HG02588 (cell line): ENCODE measurements around the gene ARID4A.
"Not testable (repeated sequence)": the region's sequence is repeated elsewhere in the genome, so short reads cannot be mapped to it uniquely, and the experiment has no call there.

Source experiments
- ATAC-seq: cut with Tn5 transposase; IDR thresholded peaks from one replicate; pipeline ENCODE4 v1.9.1; 2021; ENCODE audit warnings: mild to moderate bottlenecking, moderate library complexity; ENCODE audit not compliant: unreplicated experiment

The ARID4A gene

DNA sequence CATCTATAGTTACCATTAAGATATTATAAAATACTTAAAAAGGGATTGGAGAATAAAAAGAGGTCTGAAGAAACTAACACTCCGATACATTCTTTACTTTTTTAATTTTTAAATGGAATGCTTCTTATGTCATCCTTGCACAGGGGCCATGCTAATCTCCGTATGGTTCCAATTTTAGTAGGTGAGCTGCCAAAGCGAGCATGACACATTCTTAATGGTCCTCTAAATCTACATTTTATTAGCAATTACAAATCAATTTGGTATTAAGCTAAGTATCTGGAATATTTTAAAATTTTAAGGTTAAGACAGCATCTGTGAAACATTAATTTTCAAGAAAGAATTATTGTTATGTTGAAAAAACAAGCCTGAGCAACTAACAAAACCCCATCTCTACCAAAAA lies 6.2 kb upstream of the ARID4A start:
- ATAC-seq = no peak

DNA sequence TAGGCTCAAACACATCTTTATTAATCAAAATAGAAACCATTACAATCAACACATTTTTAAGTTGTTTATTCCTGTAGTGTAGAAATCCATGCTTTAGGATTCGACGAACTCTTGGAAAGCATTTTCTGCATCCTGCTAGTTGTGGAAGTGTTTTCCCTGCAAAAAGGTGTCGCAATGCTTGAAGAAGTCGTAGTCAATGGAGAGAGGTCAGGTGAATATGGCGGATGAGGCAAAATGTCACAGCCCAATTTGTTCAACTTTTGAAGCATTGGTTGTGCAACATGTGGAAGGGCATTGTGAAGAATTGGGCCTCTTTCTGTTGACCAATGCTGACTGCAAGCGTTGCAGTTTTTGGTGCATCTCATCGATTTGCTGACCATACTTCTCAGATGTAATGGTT lies 4.2 kb upstream of the ARID4A start:
- no peak for ATAC-seq

DNA sequence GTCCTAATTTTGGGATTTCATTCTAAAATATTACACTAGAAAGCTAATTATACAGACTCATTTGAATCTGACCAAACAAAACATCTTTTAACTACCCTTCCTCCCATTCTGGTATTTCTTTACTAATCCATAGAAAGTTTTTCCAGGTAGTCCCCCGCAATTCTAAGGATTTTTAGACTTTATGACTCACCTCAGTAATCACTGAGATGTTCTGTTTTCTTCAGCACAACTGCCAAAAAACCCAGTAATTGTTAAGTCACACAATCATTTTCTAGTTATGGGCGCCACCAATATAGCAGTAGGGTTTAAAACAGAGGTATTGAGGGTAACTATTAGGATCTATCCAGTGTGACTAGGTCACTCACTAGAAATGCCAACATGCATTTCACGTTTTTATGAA lies 1.6 kb upstream of the ARID4A start:
- no peak for ATAC-seq

DNA sequence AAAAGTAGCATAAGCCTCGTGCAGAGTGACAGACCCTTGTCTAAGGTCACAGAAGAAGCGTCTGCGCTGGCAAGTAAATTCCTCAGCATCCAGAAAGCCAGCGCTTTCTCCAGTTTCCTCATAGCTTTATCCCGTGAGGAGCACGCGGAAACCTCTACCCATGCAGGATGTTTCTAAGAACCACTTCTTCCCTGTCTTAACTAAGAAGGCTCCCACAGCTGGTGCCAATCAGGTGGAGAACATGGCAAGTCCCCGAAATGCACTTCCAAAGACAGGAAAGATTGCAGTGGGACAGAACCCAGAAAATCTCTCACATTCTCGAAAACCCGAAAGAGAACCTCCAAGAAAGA lies 968 bp upstream of the ARID4A start:
- ATAC-seq = no peak

DNA sequence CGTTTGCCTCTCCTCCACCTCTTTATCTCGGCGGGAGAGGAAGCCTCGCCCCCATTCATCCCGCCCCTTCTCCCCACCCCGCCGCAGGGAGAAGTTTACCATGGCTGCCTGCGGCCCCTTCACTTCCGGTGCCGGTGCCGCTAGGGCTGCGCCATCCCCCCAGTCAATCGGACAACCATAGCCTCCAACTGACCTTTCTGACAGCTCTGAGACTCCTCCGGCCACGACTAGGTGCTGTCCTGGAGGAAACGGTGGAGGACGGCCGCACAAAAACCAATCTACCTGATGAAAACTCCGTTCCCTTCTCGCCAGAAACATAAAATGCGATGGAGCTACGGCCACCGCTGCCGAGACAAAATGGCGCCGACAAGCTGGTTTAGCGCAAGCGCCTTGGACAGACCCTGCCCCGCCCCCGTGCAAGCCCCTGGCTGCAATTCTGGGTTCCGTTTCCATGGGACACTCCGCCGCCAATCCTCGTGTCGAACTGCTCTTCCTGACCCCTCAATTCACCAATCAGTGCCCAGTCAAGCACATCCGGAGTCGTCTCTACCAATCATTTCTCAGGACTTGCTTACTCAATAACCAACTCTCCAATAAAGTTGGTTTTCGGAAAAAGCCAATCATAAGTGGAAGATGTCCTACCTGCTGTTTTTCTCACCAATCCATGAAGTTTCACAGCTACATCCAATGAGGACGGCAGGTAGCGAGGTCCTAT lies 436 bp upstream of the ARID4A start:
- ATAC-seq = peak; percentile 84

DNA sequence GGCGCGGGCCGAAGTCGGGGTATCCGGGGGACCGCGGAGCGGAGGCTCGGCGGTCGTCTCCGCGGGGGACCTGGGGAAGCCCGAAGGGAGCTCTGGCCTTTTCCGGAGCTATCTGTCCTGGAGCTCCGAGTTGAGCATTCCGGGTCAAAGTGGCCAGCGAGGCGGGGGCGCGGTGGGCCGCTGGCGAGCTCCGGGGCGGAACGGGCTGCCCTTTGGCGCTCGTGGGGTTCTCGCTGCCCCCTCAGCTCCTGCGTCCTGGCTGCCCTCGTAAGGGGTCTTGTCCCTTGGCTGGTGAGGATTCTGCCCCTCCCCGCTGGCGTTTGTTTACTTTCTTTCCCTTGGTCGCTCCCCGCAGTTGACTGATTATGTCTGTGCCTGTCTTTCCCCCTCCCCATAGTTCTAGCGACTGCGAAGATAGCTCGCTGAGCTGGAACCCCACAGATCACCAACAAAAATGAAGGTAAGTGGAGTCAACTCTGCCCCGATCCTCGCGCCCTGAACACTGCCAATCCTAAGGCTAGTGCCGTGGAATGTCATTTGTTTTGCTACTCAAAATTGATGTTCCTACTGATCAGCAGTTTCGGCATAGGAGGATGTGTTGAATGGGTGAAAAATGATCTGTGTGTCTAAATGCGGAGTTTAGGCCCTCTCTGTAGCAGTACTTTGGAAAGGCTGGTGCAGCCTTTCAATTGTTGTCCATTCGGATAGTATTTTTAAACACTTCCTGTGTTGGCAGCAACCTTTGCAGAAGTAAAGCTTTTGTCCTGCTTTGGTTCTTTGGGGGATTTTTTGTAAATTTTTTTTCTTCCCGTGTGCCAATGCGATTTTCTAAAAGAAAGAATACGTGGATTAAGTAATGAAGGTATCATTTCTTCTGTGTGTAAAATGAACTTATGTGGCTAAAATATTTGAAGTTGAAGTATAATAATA lies 1.3 kb downstream of the ARID4A start:
- no peak for ATAC-seq

DNA sequence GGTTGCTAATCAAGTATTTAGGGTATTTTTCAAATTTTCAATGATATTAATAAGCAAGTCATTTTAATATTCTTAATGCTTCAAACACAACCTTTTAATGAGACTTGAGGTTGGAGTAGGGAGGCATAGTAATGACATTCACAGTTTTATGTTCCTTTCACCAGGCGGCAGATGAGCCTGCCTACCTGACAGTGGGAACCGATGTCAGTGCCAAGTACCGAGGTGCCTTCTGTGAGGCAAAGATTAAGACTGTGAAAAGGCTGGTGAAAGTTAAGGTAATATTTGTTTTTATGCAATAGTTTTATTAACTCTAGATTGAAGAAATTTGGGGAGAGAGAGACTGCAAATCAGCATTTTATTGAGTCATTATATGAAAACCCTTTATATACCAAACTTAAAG lies 3.1 kb downstream of the ARID4A start:
- no peak for ATAC-seq

DNA sequence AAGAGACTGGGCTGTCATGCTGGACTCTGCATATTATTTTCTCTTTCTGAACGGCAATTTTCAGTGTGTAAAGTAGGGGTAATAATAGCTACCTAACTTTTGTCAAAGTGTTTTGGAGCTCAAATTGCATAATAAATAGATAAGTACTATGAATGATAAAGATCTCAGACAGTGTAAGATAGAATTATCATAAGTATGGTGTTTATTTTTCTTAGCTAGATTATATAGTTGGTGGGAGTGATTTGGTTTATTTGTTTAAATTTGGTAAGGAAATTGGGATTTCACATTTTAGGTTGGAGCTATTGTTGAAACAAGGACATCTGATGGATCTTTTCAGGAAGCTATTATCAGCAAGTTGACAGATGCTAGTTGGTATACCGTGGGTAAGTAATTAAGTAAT lies 7.4 kb downstream of the ARID4A start:
- no peak for ATAC-seq

DNA sequence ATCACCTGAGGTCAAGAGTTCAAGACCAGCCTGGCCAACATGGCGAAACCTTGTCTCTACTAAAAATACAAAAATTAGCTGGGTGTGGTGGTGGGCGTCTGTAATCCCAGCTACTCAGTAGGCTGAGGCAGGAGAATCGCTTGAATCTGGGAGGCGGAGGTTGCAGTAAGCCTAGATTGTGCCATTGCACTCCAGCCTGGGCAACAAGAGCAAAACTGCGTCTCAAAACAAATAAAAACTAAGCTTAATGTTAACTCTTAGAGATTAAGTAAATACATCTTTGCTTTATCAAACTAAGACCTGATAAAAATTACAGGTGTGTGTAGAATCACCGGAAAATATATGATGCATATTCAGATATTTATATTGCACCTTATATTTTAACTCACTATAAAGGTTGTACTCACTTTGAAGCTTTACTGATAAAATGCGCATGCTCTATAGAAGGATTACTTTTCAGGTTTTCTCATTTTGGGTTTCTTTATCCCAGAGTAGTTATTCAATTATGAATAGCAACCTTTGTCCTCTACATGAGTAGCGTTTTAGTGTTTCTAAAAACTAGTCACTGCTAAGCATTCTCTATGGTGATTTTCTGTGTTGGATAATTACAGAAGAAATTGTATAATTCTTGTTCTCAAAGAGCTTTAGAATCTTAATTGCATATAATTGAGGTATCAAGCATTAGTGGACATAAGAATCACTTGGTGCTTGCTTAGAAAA lies 9.4 kb downstream of the ARID4A start:
- no peak for ATAC-seq

DNA sequence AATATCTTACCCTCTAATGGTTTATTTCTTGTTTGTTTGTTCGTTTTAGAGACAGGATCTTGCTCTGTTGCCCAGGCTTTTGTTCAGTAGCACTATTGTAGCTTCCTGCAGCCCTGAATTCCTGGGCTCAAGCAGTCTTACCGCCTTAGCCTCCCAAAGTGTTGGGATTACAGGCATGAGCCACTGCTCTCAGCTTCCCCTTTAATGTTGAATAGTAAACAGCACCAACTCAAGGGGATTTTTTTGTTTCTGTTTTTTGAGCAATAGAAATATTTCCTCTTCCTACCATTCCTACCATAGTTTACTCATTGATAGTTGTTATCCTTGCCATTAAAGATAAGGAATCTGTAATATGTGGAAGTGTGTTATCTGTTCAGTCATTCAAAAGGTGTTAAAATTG lies 10.7 kb downstream of the ARID4A start:
- ATAC-seq = no peak

DNA sequence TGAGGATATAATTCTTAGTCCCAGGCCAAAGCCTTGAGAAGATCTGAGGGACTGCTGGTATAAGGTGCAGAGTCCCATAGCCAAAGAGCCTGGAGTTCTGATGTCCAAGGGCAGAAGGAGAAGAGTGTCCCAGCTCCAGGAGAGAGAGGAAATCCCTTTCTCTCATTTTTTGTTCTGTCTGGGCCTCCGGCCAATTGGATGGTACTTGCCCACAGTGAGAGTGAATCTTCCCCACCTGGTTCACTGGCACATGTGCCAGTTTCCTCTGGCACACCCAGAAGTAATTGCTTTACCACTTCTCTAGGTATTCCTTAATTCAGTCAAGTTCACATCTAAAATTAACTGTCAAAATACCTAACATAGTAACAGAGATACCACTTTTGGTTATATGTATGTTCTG lies 15.3 kb downstream of the ARID4A start:
- ATAC-seq = no peak

DNA sequence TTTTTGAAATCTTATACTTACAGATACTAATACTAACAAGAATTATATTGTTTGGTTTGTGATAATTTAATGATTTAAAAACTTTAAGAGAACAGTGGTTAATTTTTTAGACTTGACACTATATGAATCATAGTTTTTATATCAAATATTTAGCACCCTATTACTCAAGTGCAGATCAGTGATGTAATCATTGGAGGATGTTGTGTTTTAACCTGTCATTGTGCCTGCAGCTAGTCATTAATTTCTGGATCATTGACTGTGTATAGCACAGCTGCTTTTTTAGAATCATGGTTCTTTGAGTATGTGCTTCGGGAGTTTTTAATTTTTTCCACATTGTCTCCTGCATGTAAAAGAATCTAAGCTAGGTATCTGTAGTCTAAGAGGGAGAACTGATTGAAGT lies 17.3 kb downstream of the ARID4A start:
- no peak for ATAC-seq

DNA sequence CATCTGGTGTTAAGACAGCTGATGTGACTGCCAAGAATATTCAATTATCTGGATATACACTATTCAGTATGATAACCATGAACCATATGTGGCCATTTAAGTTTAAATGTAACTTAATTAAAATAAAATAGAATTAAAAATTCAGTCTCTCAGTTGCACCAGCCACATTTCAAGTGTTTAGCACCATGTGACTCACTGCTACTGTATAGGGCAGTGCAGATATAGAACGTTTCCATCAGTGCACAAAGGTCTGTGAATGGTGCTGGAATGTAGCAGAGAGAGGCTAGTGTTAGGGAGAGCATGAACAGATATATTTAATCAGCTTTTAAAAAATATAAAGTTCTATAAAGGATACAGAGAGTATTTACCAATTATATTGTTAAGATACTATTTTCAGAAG lies 28.7 kb downstream of the ARID4A start:
- ATAC-seq = no peak

DNA sequence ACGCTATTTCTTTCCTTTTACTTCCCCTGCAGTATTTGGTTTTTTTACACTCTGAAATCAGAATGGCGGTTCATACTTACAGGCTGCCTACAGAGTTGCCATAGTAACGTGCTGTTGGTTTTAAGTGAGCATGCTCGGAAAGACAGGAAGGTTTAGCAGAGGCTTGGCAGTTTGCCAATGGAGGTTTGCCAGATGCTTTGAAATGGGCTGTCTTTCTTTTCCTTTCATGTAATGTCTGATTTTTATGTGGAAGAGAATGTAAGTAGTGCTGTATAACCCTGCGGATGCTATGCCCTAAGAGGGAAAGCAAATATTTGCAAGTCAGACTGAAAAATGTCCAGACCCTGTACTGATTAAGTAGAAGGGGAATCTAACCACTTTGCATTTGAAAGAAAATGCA lies 32.8 kb downstream of the ARID4A start:
- peak; percentile 86 for ATAC-seq

DNA sequence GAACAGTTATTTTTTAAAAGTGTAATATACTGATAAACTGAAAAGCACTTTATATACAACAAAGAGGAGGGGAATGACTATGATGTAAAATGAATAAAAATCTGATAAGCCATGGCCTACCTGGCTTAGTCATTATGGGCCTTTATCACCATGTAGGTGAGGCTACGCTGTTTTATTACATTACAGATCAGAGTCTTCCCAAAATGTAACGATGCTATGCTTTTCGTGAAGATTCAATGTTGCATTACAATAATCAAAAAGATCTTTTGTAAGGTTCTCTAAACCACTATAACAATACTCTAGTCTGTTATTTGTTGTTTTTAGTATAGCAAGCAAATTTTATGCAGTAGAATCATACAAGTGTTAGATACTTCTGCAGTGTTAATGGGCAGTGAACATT lies 34.2 kb downstream of the ARID4A start:
- no peak for ATAC-seq

DNA sequence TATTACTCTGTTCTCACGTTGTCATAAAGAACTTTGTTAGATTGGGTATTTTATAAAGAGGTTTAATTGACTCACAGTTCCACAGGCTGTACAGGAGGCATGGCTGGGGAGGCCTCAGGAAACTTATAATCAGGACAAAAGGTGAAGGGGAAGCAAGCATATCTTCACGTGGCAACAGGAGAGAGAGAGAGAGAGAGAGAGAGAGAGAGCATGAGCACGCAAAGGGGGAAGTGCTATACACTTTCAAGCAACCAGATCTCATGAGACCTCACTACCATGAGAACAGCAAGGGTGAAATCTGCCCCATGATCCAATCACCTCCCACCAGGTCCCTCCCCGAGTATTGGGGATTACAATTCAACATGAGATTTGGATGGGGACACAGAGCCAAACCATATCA lies 41.3 kb downstream of the ARID4A start:
- ATAC-seq = not testable (repeated sequence)

DNA sequence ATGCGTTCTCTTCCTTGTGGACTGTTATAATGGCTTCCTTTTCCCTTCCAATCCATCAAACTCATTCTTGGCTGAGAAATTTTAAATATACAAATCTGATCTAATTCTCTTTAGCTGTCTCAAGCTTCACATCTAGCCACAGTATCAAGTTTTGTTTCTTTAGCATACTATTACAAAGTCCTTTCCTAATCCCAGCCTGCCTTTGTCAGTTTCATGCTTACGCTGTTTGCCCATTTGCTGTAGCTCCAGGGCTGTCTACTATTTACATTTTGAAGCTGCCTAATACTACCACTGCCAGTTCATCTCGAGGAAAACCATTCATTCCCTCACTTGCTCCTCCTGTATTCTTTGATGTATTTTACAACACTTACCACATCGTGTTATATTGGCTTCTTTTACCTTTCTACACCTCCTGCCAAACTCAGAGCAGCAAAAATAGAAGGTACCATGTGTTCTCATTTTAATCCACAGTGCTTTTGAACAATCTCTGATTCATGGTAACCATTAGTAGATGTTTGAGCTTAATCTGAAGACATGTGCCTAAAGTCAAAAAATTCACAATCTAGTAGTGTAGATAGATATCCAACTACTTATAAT lies 42.9 kb downstream of the ARID4A start:
- ATAC-seq = no peak

DNA sequence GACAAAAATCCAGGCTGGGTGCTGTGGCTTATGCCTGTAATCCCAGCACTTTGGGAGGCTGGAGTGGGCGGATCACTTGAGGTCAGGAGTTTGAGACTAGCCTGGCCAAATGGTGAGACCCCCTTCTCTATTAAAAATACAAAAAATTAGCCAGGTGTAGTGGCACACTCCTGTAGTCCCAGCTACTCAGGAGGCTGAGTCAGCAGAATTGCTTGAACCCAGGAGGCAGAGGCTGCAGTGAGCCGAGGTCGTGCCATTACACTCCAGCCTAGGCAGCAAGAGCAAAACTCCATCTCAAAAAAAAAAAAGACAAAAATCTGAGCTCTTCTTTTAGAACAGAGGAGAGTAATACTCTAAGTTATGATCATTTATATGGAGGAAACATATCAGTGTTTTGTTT lies 45.2 kb downstream of the ARID4A start:
- not testable (repeated sequence) for ATAC-seq

DNA sequence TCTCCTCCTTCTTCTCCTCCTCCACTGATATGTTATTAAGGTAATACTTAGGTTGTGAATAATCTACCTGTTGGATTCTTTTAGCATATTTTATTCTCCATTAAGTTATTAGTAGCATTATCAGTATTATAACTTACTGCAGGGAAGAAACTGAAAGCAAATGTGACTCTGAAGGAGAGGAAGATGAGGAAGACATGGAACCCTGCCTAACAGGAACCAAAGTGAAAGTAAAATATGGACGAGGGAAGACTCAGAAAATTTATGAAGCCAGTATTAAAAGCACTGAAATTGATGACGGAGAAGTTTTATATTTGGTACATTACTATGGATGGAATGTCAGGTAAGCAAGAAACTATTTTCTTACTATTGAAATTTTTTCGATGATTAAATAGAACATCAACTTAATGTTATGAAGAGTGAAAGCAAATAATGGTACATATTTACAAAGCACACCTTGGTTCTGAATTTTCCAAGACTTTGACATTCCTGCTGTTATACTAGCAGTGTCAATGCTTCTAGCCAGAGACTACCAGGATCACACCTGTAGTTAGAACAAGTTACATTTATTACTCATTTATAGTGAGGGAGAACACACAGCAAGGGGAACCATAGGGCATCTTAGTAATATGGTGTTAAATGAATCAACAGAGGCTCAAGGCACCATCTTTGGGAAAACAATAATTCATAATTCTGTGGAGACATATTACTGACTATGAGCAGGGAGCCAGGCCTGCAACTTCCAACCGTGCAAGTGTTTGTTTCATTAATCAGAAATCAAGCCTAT lies 55.4 kb downstream of the ARID4A start:
- no peak for ATAC-seq

DNA sequence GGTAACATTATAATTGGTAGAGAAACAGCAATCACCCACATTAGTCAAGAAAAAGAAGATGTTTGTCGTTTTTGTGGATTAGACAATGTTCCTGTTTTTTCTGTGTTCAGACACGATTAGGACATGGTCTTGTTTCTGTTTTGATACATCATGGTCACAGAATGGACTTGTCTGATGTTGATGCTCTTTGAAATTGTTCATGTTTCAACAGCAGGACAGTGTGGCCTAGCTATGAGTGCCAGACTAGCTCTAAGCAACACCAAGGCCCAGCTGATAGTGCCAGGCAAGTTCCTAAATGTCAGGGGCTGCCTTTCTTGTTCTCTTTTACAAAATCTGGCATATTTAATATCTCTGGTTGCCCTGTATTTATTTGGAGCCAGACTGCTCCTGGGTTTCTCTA lies 56.5 kb downstream of the ARID4A start:
- ATAC-seq = no peak

DNA sequence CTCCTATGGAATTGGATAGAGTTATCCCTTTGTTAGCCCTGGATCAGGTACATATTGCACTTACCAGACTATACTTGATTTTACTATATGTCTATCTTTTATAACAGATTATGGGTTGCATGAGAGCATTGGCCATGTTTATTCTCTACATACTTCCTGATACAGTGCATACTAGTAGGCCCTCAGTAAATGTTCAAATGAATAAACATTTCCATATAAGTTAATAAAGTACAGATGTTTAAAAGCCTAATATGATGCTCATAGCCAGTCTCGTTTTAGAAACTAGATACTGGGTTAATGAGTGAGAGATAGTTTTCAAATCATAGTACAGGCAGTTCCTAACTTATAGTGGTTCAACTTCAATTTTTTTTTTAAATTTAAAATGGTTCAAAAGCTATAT lies 57.9 kb downstream of the ARID4A start:
- ATAC-seq = no peak
